GM21786 (cell line): ENCODE data around the gene ZNF625.

Source experiments
- ATAC-seq: cut with Tn5 transposase; IDR thresholded peaks from one replicate; pipeline ENCODE4 v1.9.1; 2021; ENCODE audit not compliant: unreplicated experiment

ZNF625 gene

GRCh38 chr19:12156223-12157058 is at the start of gene ZNF625:
Gene ZNF625, minus strand, starts transcription at chr19:12156734. Its CDS starts 176 bp downstream, at chr19:12156558.
- ATAC-seq: peak; percentile 55

GRCh38 chr19:12205296-12205695 is 48.8 kb upstream of the ZNF625 start:
- no peak for ATAC-seq

- no peak for ATAC-seq
Observed at GRCh38 chr19:12202250-12202649, 45.7 kb upstream of the ZNF625 start.

GRCh38 chr19:12199757-12200419 is 43.4 kb upstream of the ZNF625 start:
- no peak for ATAC-seq

- no peak for ATAC-seq
Observed at GRCh38 chr19:12198136-12198535, 41.6 kb upstream of the ZNF625 start.

- no peak for ATAC-seq
Observed at GRCh38 chr19:12194827-12195731, 38.5 kb upstream of the ZNF625 start.

- ATAC-seq: no peak
Observed at GRCh38 chr19:12187625-12188024, 31.1 kb upstream of the ZNF625 start.

- ATAC-seq: no peak
Observed at GRCh38 chr19:12180377-12180776, 23.8 kb upstream of the ZNF625 start.

GRCh38 chr19:12166626-12167025 is 10.1 kb upstream of the ZNF625 start:
- no peak for ATAC-seq

GRCh38 chr19:12163826-12164225 is 7.3 kb upstream of the ZNF625 start:
- no peak for ATAC-seq

GRCh38 chr19:12162882-12163806 is 6.6 kb upstream of the ZNF625 start, which contains the start of gene ZNF136:
Gene ZNF136, plus strand, starts transcription at chr19:12163096. Its CDS starts 108 bp downstream, at chr19:12163204.
- ATAC-seq: peak; percentile 97

GRCh38 chr19:12162513-12162881 is 6.0 kb upstream of the ZNF625 start:
- no peak for ATAC-seq

GRCh38 chr19:12159773-12160414 is 3.4 kb upstream of the ZNF625 start:
- no peak for ATAC-seq

- no peak for ATAC-seq
Observed at GRCh38 chr19:12155324-12155860, 1.1 kb downstream of the ZNF625 start.

- no peak for ATAC-seq
Observed at GRCh38 chr19:12145348-12145747, 11.2 kb downstream of the ZNF625 start.

GRCh38 chr19:12141405-12141736 is 15.2 kb downstream of the ZNF625 start:
- no peak for ATAC-seq

- no peak for ATAC-seq
Observed at GRCh38 chr19:12140545-12141404, 15.8 kb downstream of the ZNF625 start.

GRCh38 chr19:12139885-12140544 is 16.5 kb downstream of the ZNF625 start, which contains the start of gene ZNF20:
Gene ZNF20, minus strand, starts transcription at chr19:12140350. Its CDS starts 168 bp downstream, at chr19:12140182.
- ATAC-seq: peak; percentile 91
